WI38 (cell line): ENCODE results near the gene KRI1.
A peak's percentile ranks its signal among the peaks of the same experiment; 100 is the strongest.
"Not testable (repeated sequence)": the region's sequence is repeated elsewhere in the genome, so short reads cannot be mapped to it uniquely, and the experiment has no call there.

Experiments used
- H3K4me3 ChIP-seq: 2 replicates; pipeline ENCODE4 v1.5.1; 2011; ENCODE audit warnings: low read depth, mild to moderate bottlenecking, control low read depth, low read length
- CTCF ChIP-seq: IDR thresholded peaks from 2 replicates; pipeline ENCODE4 v1.5.1; 2012; ENCODE audit warnings: low read depth, mild to moderate bottlenecking, control low read depth, low read length

Gene KRI1

GRCh38 chr19:10553943-10554381, 11.8 kb downstream of the KRI1 start:
- H3K4me3 ChIP-seq, result no peak overlapping the region
- no peak for TF ChIP-seq CTCF

- no peak overlapping the region for H3K4me3 ChIP-seq
- TF ChIP-seq CTCF, result no peak
These were observed 12.6 kb downstream of the KRI1 start for GRCh38 chr19:10553087-10553667.

DNA sequence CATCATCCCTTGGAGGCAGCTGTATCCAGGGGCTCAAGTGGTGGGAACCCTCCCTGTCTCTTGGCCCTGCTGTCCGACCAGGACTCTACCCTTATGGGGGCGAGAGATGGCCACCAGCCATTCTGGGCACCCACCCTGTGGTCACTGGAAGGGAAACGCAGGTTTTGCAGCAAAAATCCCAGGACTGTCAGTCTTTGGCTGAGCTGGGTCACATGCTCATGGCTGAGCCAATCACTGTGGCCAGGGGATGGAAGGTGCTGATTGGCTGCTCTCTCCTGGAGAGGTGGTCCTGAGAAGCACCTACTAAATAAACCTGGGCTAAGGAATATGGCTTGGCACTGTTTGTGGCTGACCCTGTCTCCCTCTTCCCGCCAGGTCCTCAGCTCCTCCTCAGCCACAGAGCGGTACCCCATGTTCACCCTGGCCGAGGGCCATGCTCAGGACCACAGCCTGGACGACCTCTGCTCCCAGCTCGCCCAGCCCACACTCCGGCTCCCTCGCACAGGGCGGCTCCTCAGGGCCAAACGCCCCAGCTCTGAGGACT, 13.2 kb downstream of the KRI1 start:
- TF ChIP-seq CTCF, result no peak
- H3K4me3 ChIP-seq, result no peak overlapping the region

- no peak overlapping the region for H3K4me3 ChIP-seq
- 0 out of 2 replicates have a peak, but pooled peaks have one; percentile 10 for TF ChIP-seq CTCF
These were observed 14.0 kb downstream of the KRI1 start for GRCh38 chr19:10551698-10552301.

DNA sequence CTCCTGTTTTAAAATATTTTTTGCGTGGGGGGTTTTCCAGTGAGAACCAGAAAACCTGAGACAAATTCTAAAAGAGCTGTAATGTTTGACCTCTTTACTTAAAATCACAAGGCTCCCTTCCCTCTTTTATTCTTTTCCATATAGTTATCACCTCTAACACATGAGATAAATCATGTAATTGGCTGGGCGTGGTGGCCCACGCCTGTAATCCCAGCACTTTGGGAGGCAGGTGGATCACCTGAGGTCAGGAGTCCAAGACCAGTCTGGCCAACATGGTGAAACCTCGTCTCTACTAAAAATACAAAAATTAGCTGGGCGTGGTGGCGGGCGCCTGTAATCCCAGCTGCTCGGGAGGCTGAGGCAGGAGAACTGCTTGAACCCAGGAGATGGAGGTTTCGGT, 14.8 kb downstream of the KRI1 start:
- not testable (repeated sequence) for H3K4me3 ChIP-seq

- no peak overlapping the region for H3K4me3 ChIP-seq
- TF ChIP-seq CTCF, result no peak
These were observed 15.5 kb downstream of the KRI1 start for GRCh38 chr19:10550336-10550735.

DNA sequence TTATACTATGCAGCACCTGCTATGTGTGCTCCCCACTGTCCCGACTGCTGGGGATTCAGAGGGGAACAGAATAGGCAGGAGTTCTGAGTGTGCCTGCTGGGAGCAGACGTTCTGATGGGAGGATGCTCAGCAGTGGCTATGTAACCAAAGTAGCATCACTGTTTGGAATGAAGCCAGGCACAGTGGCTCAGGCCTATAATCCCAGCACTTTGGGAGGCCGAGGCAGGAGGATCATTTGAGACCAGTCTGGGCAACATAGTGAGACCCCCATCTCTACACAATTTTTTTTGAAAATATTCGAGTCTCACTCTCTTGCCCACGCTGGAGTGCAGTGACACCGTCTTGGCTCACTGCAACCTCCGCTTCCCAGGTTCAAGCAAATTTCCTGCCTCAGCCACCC, 16.1 kb downstream of the KRI1 start:
- no peak overlapping the region for H3K4me3 ChIP-seq
- no peak for TF ChIP-seq CTCF
